RPMI7951 (cell line): ENCODE results near the gene AVP. TPM values are rescaled to one million over a fixed set of nuclear protein-coding genes. Genes with fewer than 3 reads are reported as not detected.

ENCODE experiments used
- DNase-seq: peaks from one replicate; pipeline ENCODE4 v3.0.0-alpha.2; 2012; ENCODE audit warnings: low read depth
- total RNA-seq: library from RNA; depleted of rRNA; stranded (reverse); fragments of >200 nt; shearing (Covaris generic); gene quantifications from 2 replicates; pipeline ENCODE4 v1.2.3, GENCODE V29; 2014

Gene AVP
- total RNA-seq, 1 experiment from 2014 or later, result not detected

- no peak for DNase-seq
These were observed 25.1 kb upstream of the AVP start for GRCh38 chr20:3109350-3110302.

GRCh38 chr20:3107464-3108025 lies 23.0 kb upstream of the AVP start:
- no peak for DNase-seq

- no peak for DNase-seq
These were observed 22.3 kb upstream of the AVP start for GRCh38 chr20:3106658-3107463.

GRCh38 chr20:3106185-3106584 lies 21.7 kb upstream of the AVP start:
- no peak for DNase-seq

- no peak for DNase-seq
These were observed 21.0 kb upstream of the AVP start for GRCh38 chr20:3105256-3106137.

- no peak for DNase-seq
These were observed 19.0 kb upstream of the AVP start for GRCh38 chr20:3103369-3104032.

GRCh38 chr20:3102575-3103368 lies 18.2 kb upstream of the AVP start:
- no peak for DNase-seq

- no peak for DNase-seq
These were observed 17.4 kb upstream of the AVP start for GRCh38 chr20:3101737-3102574.

- DNase-seq, result no peak
These were observed 16.7 kb upstream of the AVP start for GRCh38 chr20:3101251-3101650.

- DNase-seq, result no peak
These were observed 16.0 kb upstream of the AVP start for GRCh38 chr20:3100480-3100879.

GRCh38 chr20:3094848-3095629 lies 10.5 kb upstream of the AVP start:
- no peak for DNase-seq

GRCh38 chr20:3093861-3094361 lies 9.4 kb upstream of the AVP start:
- no peak for DNase-seq

- DNase-seq, result no peak
These were observed 8.3 kb upstream of the AVP start for GRCh38 chr20:3092611-3093379.

GRCh38 chr20:3090565-3090964 lies 6.0 kb upstream of the AVP start:
- DNase-seq, result no peak

GRCh38 chr20:3088031-3088430 lies 3.5 kb upstream of the AVP start:
- DNase-seq, result no peak

GRCh38 chr20:3085571-3086072 lies 1.1 kb upstream of the AVP start:
- DNase-seq, result no peak

- no peak for DNase-seq
These were observed 449 bp upstream of the AVP start for GRCh38 chr20:3084986-3085360.
